ENCODE measurements around the gene MYO7B.
"Not testable (repeated sequence)": the region's sequence is repeated elsewhere in the genome, so short reads cannot be mapped to it uniquely, and the experiment has no call there.

MYO7B gene

DNA sequence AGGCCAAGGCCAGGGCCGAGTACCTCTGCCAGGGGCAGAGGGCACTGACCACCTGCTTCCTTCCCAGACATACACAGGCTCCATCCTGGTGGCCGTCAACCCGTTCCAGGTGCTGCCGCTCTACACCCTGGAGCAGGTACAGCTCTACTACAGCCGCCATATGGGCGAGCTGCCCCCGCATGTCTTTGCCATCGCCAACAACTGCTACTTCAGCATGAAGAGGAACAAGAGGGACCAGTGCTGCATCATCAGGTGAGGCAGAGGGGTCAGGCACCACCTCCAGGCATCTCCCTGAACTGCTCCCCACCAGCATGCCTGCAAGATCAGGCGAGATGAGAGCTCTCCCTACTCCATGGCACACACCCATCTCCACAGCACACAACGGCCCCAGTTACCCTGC, 31.1 kb downstream of the MYO7B start:
- H3K27me3 Mint-ChIP-seq (ENCODE audit: low read depth): peaks cover 29% of the 10 kb centered on the region
- H3K4me3 Mint-ChIP-seq: no peak overlapping the region
- peaks cover 4% of the 10 kb centered on the region for H3K36me3 Mint-ChIP-seq (ENCODE audit: low read depth)
- H3K4me1 Mint-ChIP-seq (ENCODE audit: low read depth): peaks cover 21% of the 10 kb centered on the region
- H3K9me3 Mint-ChIP-seq: peaks cover 6% of the 10 kb centered on the region
- no peak overlapping the region for H3K27ac Mint-ChIP-seq
- DNase-seq (ENCODE audit: low spot score): no peak

DNA sequence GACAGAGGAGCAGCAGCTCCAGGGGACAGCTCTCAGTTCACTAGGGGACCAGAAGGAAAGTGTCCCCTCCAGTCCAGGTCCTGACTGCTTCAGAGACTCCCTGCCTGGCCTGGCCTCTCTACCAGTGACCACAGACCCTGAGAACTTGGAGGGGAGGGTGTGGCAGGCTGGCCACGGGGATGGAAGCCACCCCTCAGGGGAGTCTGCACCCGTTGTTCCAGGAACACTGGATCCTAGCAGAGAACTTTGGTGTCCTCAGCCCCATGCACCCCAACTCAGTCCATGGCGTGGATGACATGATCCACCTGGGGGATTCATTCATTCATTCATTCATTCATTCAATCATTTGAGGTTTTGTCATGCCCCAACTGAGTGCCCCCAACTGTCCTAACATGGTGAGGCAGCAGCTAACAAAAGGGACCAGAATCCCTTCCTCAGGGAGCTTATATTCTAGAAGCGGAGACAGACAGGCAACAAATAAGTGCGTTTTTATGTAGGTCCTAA, 31.9 kb downstream of the MYO7B start:
- H3K4me1 Mint-ChIP-seq (ENCODE audit: low read depth): peaks cover 19% of the 10 kb centered on the region

GRCh38 chr2:127568128-127568527, 32.6 kb downstream of the MYO7B start:
- Mint-ChIP-seq H3K36me3 (ENCODE audit: low read depth) (peaks cover under 1% of the 10 kb centered on the region), H3K9me3 (peaks cover 1% of the 10 kb centered on the region), H3K4me3 (no peak overlapping the region), H3K27ac (no peak overlapping the region), H3K27me3 (ENCODE audit: low read depth) (peaks cover 33% of the 10 kb centered on the region), H3K4me1 (ENCODE audit: low read depth) (peaks cover 15% of the 10 kb centered on the region)
- no peak for DNase-seq (ENCODE audit: low spot score)

More for the DNA sequence above, 31.9 kb downstream of the MYO7B start:
- Mint-ChIP-seq H3K4me3 (no peak overlapping the region), H3K36me3 (ENCODE audit: low read depth) (peaks cover 4% of the 10 kb centered on the region), H3K9me3 (peaks cover 6% of the 10 kb centered on the region), H3K27ac (no peak overlapping the region), H3K27me3 (ENCODE audit: low read depth) (peaks cover 30% of the 10 kb centered on the region)
- DNase-seq (ENCODE audit: low spot score): no peak

- no peak overlapping the region for H3K27ac Mint-ChIP-seq
- H3K9me3 Mint-ChIP-seq: no peaks in the 10 kb centered on the region
- no peaks in the 10 kb centered on the region for H3K36me3 Mint-ChIP-seq (ENCODE audit: low read depth)
- no peak for DNase-seq (ENCODE audit: low spot score)
- peaks cover 32% of the 10 kb centered on the region for H3K27me3 Mint-ChIP-seq (ENCODE audit: low read depth)
- no peaks in the 10 kb centered on the region for H3K4me1 Mint-ChIP-seq (ENCODE audit: low read depth)
- no peak overlapping the region for H3K4me3 Mint-ChIP-seq
These were observed 34.2 kb downstream of the MYO7B start for GRCh38 chr2:127569666-127570065.

DNA sequence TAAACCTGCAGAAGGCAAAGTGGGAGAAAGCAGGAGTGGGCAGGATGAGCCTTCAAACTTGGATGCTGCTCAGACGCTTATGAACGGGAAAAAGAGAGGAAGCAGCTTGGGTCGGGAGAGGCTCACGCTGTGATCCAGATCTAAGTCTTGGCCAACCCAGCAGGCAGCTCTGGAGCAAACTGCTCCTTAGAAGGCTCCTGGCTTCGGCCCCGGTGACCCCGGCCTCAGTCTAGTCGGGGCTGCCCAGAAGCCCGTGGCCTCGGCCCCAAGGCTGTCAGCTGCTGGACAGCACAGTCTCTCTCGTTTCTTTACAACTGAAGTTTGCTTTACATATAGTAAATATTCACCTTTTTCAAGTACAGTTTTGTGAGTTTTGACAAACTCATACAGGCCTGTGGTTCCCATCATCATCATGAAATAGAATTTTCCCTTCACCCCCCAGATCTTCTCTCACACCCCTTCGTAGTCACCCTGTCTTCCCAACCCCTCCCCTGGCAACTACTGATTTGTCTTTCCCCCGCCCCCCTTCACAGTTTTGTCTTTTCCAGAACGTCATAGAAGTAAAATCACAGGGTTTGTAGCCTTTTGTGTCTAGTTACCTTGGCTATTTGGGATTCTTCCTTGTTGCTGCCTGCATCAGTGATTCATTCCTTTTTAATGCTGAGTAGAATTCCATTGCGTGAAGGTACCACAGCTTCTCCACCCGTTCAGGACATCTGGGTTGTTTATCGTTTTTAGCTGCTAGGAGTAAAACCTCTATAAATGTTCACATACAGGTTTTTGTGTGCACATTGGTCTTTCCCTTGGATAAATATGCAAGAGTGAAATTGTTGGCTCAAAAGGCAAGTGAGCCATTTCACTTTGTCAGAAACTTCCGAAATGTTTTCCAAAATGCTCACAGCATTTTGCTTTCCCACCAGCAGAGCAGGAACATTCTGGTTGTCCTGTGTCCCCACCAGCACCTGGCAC, 35.1 kb downstream of the MYO7B start:
- no peak overlapping the region for H3K4me3 Mint-ChIP-seq
- peaks cover 6% of the 10 kb centered on the region for H3K4me1 Mint-ChIP-seq (ENCODE audit: low read depth)
- H3K27me3 Mint-ChIP-seq (ENCODE audit: low read depth): peaks cover 30% of the 10 kb centered on the region
- H3K36me3 Mint-ChIP-seq (ENCODE audit: low read depth): no peaks in the 10 kb centered on the region
- no peak for DNase-seq (ENCODE audit: low spot score)
- no peak overlapping the region for H3K27ac Mint-ChIP-seq
- H3K9me3 Mint-ChIP-seq: no peaks in the 10 kb centered on the region

DNA sequence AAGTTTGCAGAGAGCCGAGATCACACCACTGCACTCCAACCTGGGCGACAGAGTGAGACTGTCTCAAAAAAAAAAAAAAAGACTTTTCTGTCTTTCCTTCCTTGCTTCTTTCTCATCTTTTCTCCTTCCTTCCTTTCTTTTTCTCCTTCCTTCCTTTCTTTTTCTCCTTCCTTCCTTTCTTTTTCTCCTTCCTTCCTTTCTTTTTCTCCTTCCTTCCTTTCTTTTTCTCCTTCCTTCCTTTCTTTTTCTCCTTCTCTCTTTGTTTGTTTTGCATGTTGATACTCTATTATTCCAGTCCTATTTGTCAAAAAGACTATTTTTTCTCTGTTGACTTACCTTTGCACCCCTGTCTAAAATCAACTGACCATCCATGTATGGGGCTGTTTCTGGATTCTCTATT, 36.9 kb downstream of the MYO7B start:
- H3K27me3 Mint-ChIP-seq (ENCODE audit: low read depth): peaks cover 27% of the 10 kb centered on the region
- DNase-seq (ENCODE audit: low spot score); H3K4me3 Mint-ChIP-seq; H3K36me3 Mint-ChIP-seq (ENCODE audit: low read depth); H3K9me3 Mint-ChIP-seq; H3K4me1 Mint-ChIP-seq (ENCODE audit: low read depth); H3K27ac Mint-ChIP-seq: not testable (repeated sequence)

- Mint-ChIP-seq H3K4me3 (no peak overlapping the region), H3K9me3 (no peaks in the 10 kb centered on the region), H3K27ac (no peak overlapping the region), H3K27me3 (ENCODE audit: low read depth) (peaks cover 27% of the 10 kb centered on the region), H3K36me3 (ENCODE audit: low read depth) (no peaks in the 10 kb centered on the region), H3K4me1 (ENCODE audit: low read depth) (peaks cover 6% of the 10 kb centered on the region)
- DNase-seq (ENCODE audit: low spot score): no peak
These were observed 37.4 kb downstream of the MYO7B start for GRCh38 chr2:127572841-127573240.

GRCh38 chr2:127573298-127573697, 37.8 kb downstream of the MYO7B start:
- H3K27me3 Mint-ChIP-seq (ENCODE audit: low read depth): peaks cover 27% of the 10 kb centered on the region
- no peak for DNase-seq (ENCODE audit: low spot score)
- H3K27ac Mint-ChIP-seq: no peak overlapping the region
- H3K4me1 Mint-ChIP-seq (ENCODE audit: low read depth): peaks cover 6% of the 10 kb centered on the region
- no peaks in the 10 kb centered on the region for H3K36me3 Mint-ChIP-seq (ENCODE audit: low read depth)
- no peak overlapping the region for H3K4me3 Mint-ChIP-seq
- H3K9me3 Mint-ChIP-seq: no peaks in the 10 kb centered on the region

- H3K4me3 Mint-ChIP-seq: no peak overlapping the region
- H3K27me3 Mint-ChIP-seq (ENCODE audit: low read depth): peaks cover 27% of the 10 kb centered on the region
- no peaks in the 10 kb centered on the region for H3K36me3 Mint-ChIP-seq (ENCODE audit: low read depth)
- H3K27ac Mint-ChIP-seq: no peak overlapping the region
- DNase-seq (ENCODE audit: low spot score): no peak
- H3K9me3 Mint-ChIP-seq: no peaks in the 10 kb centered on the region
- peaks cover 6% of the 10 kb centered on the region for H3K4me1 Mint-ChIP-seq (ENCODE audit: low read depth)
These were observed 38.3 kb downstream of the MYO7B start for GRCh38 chr2:127573771-127574170.

- DNase-seq (ENCODE audit: low spot score): no peak
- H3K36me3 Mint-ChIP-seq (ENCODE audit: low read depth): no peaks in the 10 kb centered on the region
- peaks cover 6% of the 10 kb centered on the region for H3K4me1 Mint-ChIP-seq (ENCODE audit: low read depth)
- no peak overlapping the region for H3K4me3 Mint-ChIP-seq
- H3K9me3 Mint-ChIP-seq: no peaks in the 10 kb centered on the region
- peaks cover 22% of the 10 kb centered on the region for H3K27me3 Mint-ChIP-seq (ENCODE audit: low read depth)
- H3K27ac Mint-ChIP-seq: no peak overlapping the region
These were observed 39.2 kb downstream of the MYO7B start for GRCh38 chr2:127574656-127575055.

- H3K4me1 Mint-ChIP-seq (ENCODE audit: low read depth): peaks cover 6% of the 10 kb centered on the region
- DNase-seq (ENCODE audit: low spot score): no peak
- H3K4me3 Mint-ChIP-seq: no peak overlapping the region
- H3K36me3 Mint-ChIP-seq (ENCODE audit: low read depth): no peaks in the 10 kb centered on the region
- no peak overlapping the region for H3K27ac Mint-ChIP-seq
- no peaks in the 10 kb centered on the region for H3K9me3 Mint-ChIP-seq
- peaks cover 22% of the 10 kb centered on the region for H3K27me3 Mint-ChIP-seq (ENCODE audit: low read depth)
These were observed 39.8 kb downstream of the MYO7B start for GRCh38 chr2:127575185-127575765.

GRCh38 chr2:127575941-127576432, 40.5 kb downstream of the MYO7B start:
- no peaks in the 10 kb centered on the region for H3K36me3 Mint-ChIP-seq (ENCODE audit: low read depth)
- peaks cover 16% of the 10 kb centered on the region for H3K27me3 Mint-ChIP-seq (ENCODE audit: low read depth)
- H3K9me3 Mint-ChIP-seq: no peaks in the 10 kb centered on the region
- no peak overlapping the region for H3K27ac Mint-ChIP-seq
- H3K4me1 Mint-ChIP-seq (ENCODE audit: low read depth): peaks cover 6% of the 10 kb centered on the region
- no peak overlapping the region for H3K4me3 Mint-ChIP-seq
- DNase-seq (ENCODE audit: low spot score): no peak

DNA sequence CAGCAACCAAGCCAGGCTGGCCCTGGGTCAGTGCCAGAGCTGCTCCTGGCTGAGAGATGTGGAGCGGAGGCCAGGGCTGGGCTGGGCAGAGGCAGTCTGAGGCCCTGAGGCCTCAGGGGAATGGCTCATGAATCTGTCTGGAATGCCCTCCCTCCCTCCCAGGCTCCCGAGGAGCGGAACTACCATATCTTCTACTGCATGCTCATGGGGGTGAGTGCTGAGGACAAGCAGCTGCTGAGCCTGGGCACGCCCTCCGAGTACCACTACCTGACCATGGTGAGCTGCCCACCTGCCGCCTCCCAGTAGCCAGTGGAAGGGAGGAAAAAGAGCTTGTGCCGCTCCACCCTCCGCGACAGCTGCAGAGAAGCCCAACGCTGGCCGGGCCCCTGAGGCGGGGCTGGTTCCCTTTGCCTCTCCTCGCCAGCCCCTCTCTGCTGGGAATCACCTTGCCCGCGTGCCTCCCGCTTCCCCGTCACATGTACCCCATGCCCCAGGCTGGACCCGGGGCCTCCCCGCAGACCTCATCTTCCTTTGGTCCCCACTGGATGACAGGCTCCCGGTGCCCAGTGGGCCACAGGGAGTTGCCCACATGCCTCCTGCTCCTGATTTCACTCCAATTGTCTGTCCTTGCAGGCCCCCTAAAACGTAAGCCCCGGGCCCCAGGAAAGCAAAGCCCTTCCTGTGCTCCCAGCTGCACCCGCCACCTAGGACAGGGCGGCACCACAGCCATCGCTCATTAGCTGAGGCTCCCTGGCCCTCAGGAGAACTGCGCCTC, 41.1 kb downstream of the MYO7B start:
- Mint-ChIP-seq H3K36me3 (ENCODE audit: low read depth) (no peaks in the 10 kb centered on the region), H3K27me3 (ENCODE audit: low read depth) (peaks cover 13% of the 10 kb centered on the region), H3K4me3 (no peak overlapping the region), H3K27ac (no peak overlapping the region), H3K9me3 (no peaks in the 10 kb centered on the region), H3K4me1 (ENCODE audit: low read depth) (peaks cover 6% of the 10 kb centered on the region)
- no peak for DNase-seq (ENCODE audit: low spot score)

GRCh38 chr2:127577208-127577475, 41.7 kb downstream of the MYO7B start:
- Mint-ChIP-seq H3K27ac (no peak overlapping the region), H3K4me1 (ENCODE audit: low read depth) (peaks cover 6% of the 10 kb centered on the region), H3K9me3 (no peaks in the 10 kb centered on the region), H3K4me3 (no peak overlapping the region), H3K36me3 (ENCODE audit: low read depth) (no peaks in the 10 kb centered on the region), H3K27me3 (ENCODE audit: low read depth) (peaks cover 9% of the 10 kb centered on the region)
- DNase-seq (ENCODE audit: low spot score): no peak

Data from T-helper 2 cell treated with Interferon-gamma antibody and Interleukin-4, amounts not matched to agents 5 μg/mL and 100 μg/mL, for 36 hours (primary cell).